K562 (cell line): Measurements from ENCODE around the gene AP5M1. TPM values are rescaled to one million over a fixed set of nuclear protein-coding genes. Genes with fewer than 3 reads are reported as not detected.

ENCODE experiments used
- ATAC-seq: fragments of 200-7000 bp; cut with Tn5 transposase; 3 replicates; pipeline ENCODE4 v1.9.1; 2020; ENCODE audit warnings: moderate library complexity
- BruUV-seq: library from RNA; stranded (reverse); fragments of 400-500 nt; replicated peaks from 2 replicates; lab custom pipeline; 2021; lab: Mats Ljungman, UMichigan
- CTCF ChIA-PET: fragments of 300-600 bp; formaldehyde crosslinking; extraction: SDS; loops from one replicate; lab custom pipeline; 2021; ENCODE audit warnings: low intra/inter-chr PET ratio; lab: Yijun Ruan, JAX
- POLR2A ChIA-PET: fragments of 300-600, 350-650 bp; sonication (Branson Sonifier 250); formaldehyde crosslinking; extraction: SDS; loops from one replicate; lab custom pipeline; 2021; ENCODE audit warnings: antibody characterized with exemption, inconsistent platforms; lab: Yijun Ruan, JAX
- DNase-seq, 4 experiments: peaks; one replicate each; pipeline versions ENCODE4 v3.0.0 to v3.0.0-alpha.2; 2011 to 2018; ENCODE audit warnings: low spot score in 3 of 4, mixed read lengths in 3 of 4; ENCODE audit errors: extremely low read depth in 1 of 4
- FAIRE-seq: peaks from 2 replicates; lab custom pipeline; 2011; peaks lifted over from hg19 to GRCh38; lab: Jason Lieb, UNC
- H2AFZ ChIP-seq: 2 replicates; pipeline ENCODE4 v1.6.0; 2011; ENCODE audit warnings: low read depth, low read length, control low read depth, inconsistent platforms
- H3K27ac ChIP-seq: fragments of 200-600 bp; 3 replicates; pipeline ENCODE4 v1.8.0; 2011; ENCODE audit warnings: low read depth, mild to moderate bottlenecking, control low read depth, inconsistent platforms, low read length, moderate library complexity, mixed read lengths; ENCODE audit errors: extremely low read depth
- H3K27me3 ChIP-seq, 2 experiments: fragments of 300-600 bp in 1 of 2; 2 replicates in 1 of 2; 3 replicates in 1 of 2; pipeline versions ENCODE4 v1.6.0 to v1.8.0; 2011; ENCODE audit warnings: inconsistent platforms in 2 of 2, low read length in 2 of 2, mild to moderate bottlenecking in 1 of 2, mixed read lengths in 1 of 2, moderate library complexity in 1 of 2; ENCODE audit not compliant: control insufficient read depth in 2 of 2, insufficient read depth in 2 of 2
- H3K36me3 ChIP-seq: fragments of 300-600 bp; 3 replicates; pipeline ENCODE4 v1.8.0; 2011; ENCODE audit warnings: mild to moderate bottlenecking, low read length, inconsistent platforms; ENCODE audit not compliant: control insufficient read depth, insufficient read depth
- H3K4me1 ChIP-seq, 2 experiments: fragments of 200-600 bp in 1 of 2; replicated peaks in 1 of 2; 2 replicates in 1 of 2; 3 replicates in 1 of 2; pipeline versions ENCODE4 v1.5.1 to v1.8.0; 2011; ENCODE audit warnings: inconsistent platforms in 2 of 2, low read length in 2 of 2, mild to moderate bottlenecking in 1 of 2, mixed read lengths in 1 of 2, moderate library complexity in 1 of 2; ENCODE audit not compliant: control insufficient read depth in 2 of 2, insufficient read depth in 2 of 2
- H3K4me2 ChIP-seq: 2 replicates; pipeline ENCODE4 v1.6.1; 2011; ENCODE audit warnings: low read length, control low read depth, inconsistent platforms, mixed read lengths; ENCODE audit not compliant: insufficient read depth
- H3K4me3 ChIP-seq: fragments of 200-600 bp; sonication (generic), shearing (Covaris generic); 2 replicates; pipeline ENCODE4 v1.5.1; 2016; ENCODE audit warnings: control low read depth, inconsistent platforms
- H3K79me2 ChIP-seq: fragments of 200-600 bp; 3 replicates; pipeline ENCODE4 v1.8.0; 2011; ENCODE audit warnings: low read length, inconsistent platforms; ENCODE audit not compliant: control insufficient read depth, insufficient read depth
- H3K9ac ChIP-seq, 2 experiments: 2 replicates each; pipeline versions ENCODE4 v1.6.0 to v1.6.1; 2011; ENCODE audit warnings: low read depth in 2 of 2, low read length in 2 of 2, control low read depth in 1 of 2, inconsistent platforms in 1 of 2, mild to moderate bottlenecking in 1 of 2, mixed read lengths in 1 of 2; ENCODE audit not compliant: insufficient read depth in 1 of 2
- H3K9me1 ChIP-seq: one replicate; pipeline ENCODE4 v1.6.0; 2011; ENCODE audit warnings: inconsistent platforms, mild to moderate bottlenecking, low read length, moderate library complexity; ENCODE audit not compliant: control insufficient read depth, insufficient read depth
- H3K9me3 ChIP-seq: replicated peaks from 2 replicates; pipeline ENCODE4 v1.5.1; 2011; ENCODE audit warnings: low read depth, low read length, inconsistent platforms; ENCODE audit not compliant: control insufficient read depth, insufficient read depth
- H4K20me1 ChIP-seq: replicated peaks from 2 replicates; pipeline ENCODE4 v1.6.1; 2011; ENCODE audit warnings: low read length, inconsistent platforms, mixed read lengths; ENCODE audit not compliant: control insufficient read depth, insufficient read depth
- HBP1 ChIP-seq: fragments of 450-650 bp; formaldehyde crosslinking; IDR thresholded peaks from 2 replicates; pipeline ENCODE4 v1.4.0; 2022; ENCODE audit warnings: missing genetic modification characterization
- PREB ChIP-seq: sonication (generic); formaldehyde crosslinking; IDR thresholded peaks from 2 replicates; pipeline ENCODE4 v1.8.1; 2023; ENCODE audit warnings: mild to moderate bottlenecking, missing genetic modification reagents
- ZNF282 ChIP-seq: sonication (generic); formaldehyde crosslinking; IDR thresholded peaks from 2 replicates; pipeline ENCODE4 v1.8.1; 2023; ENCODE audit warnings: missing genetic modification reagents
- in situ Hi-C: fragments of 300-500 bp; cut with MboI; formaldehyde crosslinking; loops from 4 replicates; pipeline ENCODE4 v1.15.0; 2018; ENCODE audit warnings: inconsistent platforms, mixed read lengths
- intact Hi-C: fragments of 100-400 bp; cut with micrococcal nuclease; formaldehyde crosslinking; loops from 2 replicates; pipeline ENCODE4 v1.14.2; 2022
- polyA plus RNA-seq, 8 experiments: library from polyadenylated mRNA; depleted of rRNA in 4 of 8; stranded (reverse) in 5 of 8; unstranded in 3 of 8; fragments of >200 nt; fragmentation: Nextera tagmentation in 2 of 8; fragmentation: Illumina TruSeq in 1 of 8; extraction: Ambion mirVana in 2 of 8; extraction: Trizol in 1 of 8; gene quantifications; 2 replicates each; pipeline versions ENCODE4 v1.2.1 to v1.2.3, GENCODE V29; 2011 to 2014; ENCODE audit warnings: inconsistent platforms in 1 of 8, missing spikeins in 1 of 8
- total RNA-seq, 7 experiments: library from RNA; depleted of rRNA in 6 of 7; stranded (reverse); fragments of >200 nt in 6 of 7; fragmentation: Illumina TruSeq in 2 of 7; extraction: Trizol in 2 of 7; gene quantifications; 2 replicates each; pipeline versions ENCODE4 v1.2.1 to v1.2.3, GENCODE V29; 2011 to 2021; ENCODE audit warnings: low replicate concordance in 1 of 7

Gene AP5M1
- total and polyA plus RNA-seq, 9 of the 15 experiments (the other 6 are each of a cell fraction or from before 2014, with no cell fraction given), result 16.1 to 51.7 (median 30.9) TPM

GRCh38 chr14:57254884-57255283 is 13.9 kb upstream of the AP5M1 start:
- ATAC-seq (no peak), DNase-seq (no peak), FAIRE-seq (no peak)
- Histone ChIP-seq H3K27ac (no peak overlapping the region), H4K20me1 (0 out of 2 replicates have a peak, but pooled peaks cover 6% of the 10 kb centered on the region), H3K4me2 (no peak overlapping the region), H3K4me3 (no peak overlapping the region), H3K9ac (no peak overlapping the region), H3K27me3 (no peaks in the 10 kb centered on the region), H3K79me2 (peaks cover 97% of the 10 kb centered on the region), H3K9me3 (no peaks in the 10 kb centered on the region), H3K4me1 (peaks cover 4 to 15% of the 10 kb centered on the region in 2 experiments; a peak in 3 of 5 replicates), H3K9me1 (peaks cover 4% of the 10 kb centered on the region), H3K36me3 (peaks cover 17% of the 10 kb centered on the region; the same call in 2 of the 3 replicates), H2AFZ (no peak overlapping the region)
- no TSS peak for BruUV-seq
- ChIA-PET POLR2A (no interaction called here), CTCF (no interaction called here)
- TF ChIP-seq ZNF282 (CRISPR knock-in tag) (no peak), PREB (CRISPR knock-in tag) (no peak), HBP1 (CRISPR knock-in tag) (no peak)
- in situ Hi-C loops, result no loop called here
- intact Hi-C loops, result no loop called here
